ENCODE results near the gene SPC24.
"Not testable (repeated sequence)": the region's sequence is repeated elsewhere in the genome, so short reads cannot be mapped to it uniquely, and the experiment has no call there.

SPC24 gene

GRCh38 chr19:11131471-11131870, 24.1 kb downstream of the SPC24 start:
- no peak for DNase-seq (ENCODE audit: low read depth in 2 of 3, low spot score in 2 of 3)

GRCh38 chr19:11130824-11131455, 24.6 kb downstream of the SPC24 start:
- DNase-seq (ENCODE audit: low read depth in 2 of 3, low spot score in 2 of 3): peak; percentile 34 to 52 (median 41)

- DNase-seq (ENCODE audit: low read depth in 2 of 3, low spot score in 2 of 3): no peak
Measured at GRCh38 chr19:11127905-11128304, 27.7 kb downstream of the SPC24 start.

- peak; percentile 29 to 63 (median 60) for DNase-seq (ENCODE audit: low read depth in 2 of 3, low spot score in 2 of 3)
Measured at GRCh38 chr19:11125994-11126685, 29.4 kb downstream of the SPC24 start.

- DNase-seq (ENCODE audit: low read depth in 2 of 3, low spot score in 2 of 3): not testable (repeated sequence)
Measured at GRCh38 chr19:11124157-11124556, 31.4 kb downstream of the SPC24 start.

GRCh38 chr19:11123114-11123513, 32.5 kb downstream of the SPC24 start:
- no peak for DNase-seq (ENCODE audit: low read depth in 2 of 3, low spot score in 2 of 3)

GRCh38 chr19:11121963-11122362, 33.6 kb downstream of the SPC24 start:
- DNase-seq (ENCODE audit: low read depth in 2 of 3, low spot score in 2 of 3): not testable (repeated sequence)

- DNase-seq (ENCODE audit: low read depth in 2 of 3, low spot score in 2 of 3): no peak
Measured at GRCh38 chr19:11116507-11116906, 39.1 kb downstream of the SPC24 start.

- DNase-seq (ENCODE audit: low read depth in 2 of 3, low spot score in 2 of 3): no peak
Measured at GRCh38 chr19:11115895-11116446, 39.6 kb downstream of the SPC24 start.

- no peak for DNase-seq (ENCODE audit: low read depth in 2 of 3, low spot score in 2 of 3)
Measured at GRCh38 chr19:11115042-11115441, 40.5 kb downstream of the SPC24 start.

GRCh38 chr19:11113140-11113708, 42.4 kb downstream of the SPC24 start:
- DNase-seq (ENCODE audit: low read depth in 2 of 3, low spot score in 2 of 3): no peak

- no peak for DNase-seq (ENCODE audit: low read depth in 2 of 3, low spot score in 2 of 3)
Measured at GRCh38 chr19:11111771-11112144, 43.8 kb downstream of the SPC24 start.

GRCh38 chr19:11111117-11111770, 44.3 kb downstream of the SPC24 start:
- no peak for DNase-seq (ENCODE audit: low read depth in 2 of 3, low spot score in 2 of 3)

GRCh38 chr19:11108746-11109145, 46.8 kb downstream of the SPC24 start:
- no peak for DNase-seq (ENCODE audit: low read depth in 2 of 3, low spot score in 2 of 3)

- no peak for DNase-seq (ENCODE audit: low read depth in 2 of 3, low spot score in 2 of 3)
Measured at GRCh38 chr19:11106477-11106876, 49.1 kb downstream of the SPC24 start.

- no peak for DNase-seq (ENCODE audit: low read depth in 2 of 3, low spot score in 2 of 3)
Measured at GRCh38 chr19:11105014-11105636, 50.5 kb downstream of the SPC24 start.

GRCh38 chr19:11103667-11104066, 51.9 kb downstream of the SPC24 start:
- not testable (repeated sequence) for DNase-seq (ENCODE audit: low read depth in 2 of 3, low spot score in 2 of 3)

GRCh38 chr19:11102944-11103343, 52.6 kb downstream of the SPC24 start:
- DNase-seq (ENCODE audit: low read depth in 2 of 3, low spot score in 2 of 3): no peak

- no peak for DNase-seq (ENCODE audit: low read depth in 2 of 3, low spot score in 2 of 3)
Measured at GRCh38 chr19:11101057-11101456, 54.5 kb downstream of the SPC24 start.

- DNase-seq (ENCODE audit: low read depth in 2 of 3, low spot score in 2 of 3): no peak
Measured at GRCh38 chr19:11100049-11100448, 55.5 kb downstream of the SPC24 start.

- DNase-seq (ENCODE audit: low read depth in 2 of 3, low spot score in 2 of 3): no peak
Measured at GRCh38 chr19:11098861-11099260, 56.7 kb downstream of the SPC24 start.
